Fibroblast of pulmonary artery (primary cell): ENCODE measurements around the gene CSNK1G2.

ENCODE experiments used
- DNase-seq: peaks from one replicate; pipeline ENCODE4 v3.0.0-alpha.2; 2010; ENCODE audit warnings: low read depth
- H3K4me3 ChIP-seq: replicated peaks from 2 replicates; pipeline ENCODE4 v1.5.1; 2011; ENCODE audit warnings: low read depth, mild to moderate bottlenecking, control low read depth, low read length, moderate library complexity
- TF ChIP-seq, protein P1 (sequence below): IDR thresholded peaks from 2 replicates; pipeline ENCODE4 v1.5.1; 2011; ENCODE audit warnings: mild to moderate bottlenecking, control low read depth, low read length, inconsistent platforms; ENCODE audit errors: missing control alignments

The CSNK1G2 gene

DNA sequence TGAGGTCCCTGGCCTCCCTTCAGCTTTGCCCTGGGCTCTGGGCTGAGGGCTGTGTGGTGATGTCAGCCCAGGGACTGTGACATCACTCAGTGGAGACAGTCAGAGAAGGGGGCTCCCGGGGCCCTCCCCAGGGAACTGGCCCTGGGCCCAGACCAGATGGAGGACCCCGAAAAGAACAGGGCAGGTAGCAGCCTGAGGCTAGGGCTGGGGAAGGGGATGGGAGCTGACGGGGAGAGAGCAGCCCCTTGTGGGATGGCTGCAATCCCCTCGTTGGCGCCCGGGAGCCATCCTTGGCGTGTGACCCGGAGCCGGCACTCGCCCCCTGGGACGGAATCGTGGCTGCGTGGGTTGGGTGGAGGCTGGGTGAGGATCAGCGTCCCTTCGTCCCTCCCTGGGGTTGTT, 13.6 kb downstream of the CSNK1G2 start:
- DNase-seq: no peak
- no peak overlapping the region for H3K4me3 ChIP-seq
- TF ChIP-seq, protein P1, sequence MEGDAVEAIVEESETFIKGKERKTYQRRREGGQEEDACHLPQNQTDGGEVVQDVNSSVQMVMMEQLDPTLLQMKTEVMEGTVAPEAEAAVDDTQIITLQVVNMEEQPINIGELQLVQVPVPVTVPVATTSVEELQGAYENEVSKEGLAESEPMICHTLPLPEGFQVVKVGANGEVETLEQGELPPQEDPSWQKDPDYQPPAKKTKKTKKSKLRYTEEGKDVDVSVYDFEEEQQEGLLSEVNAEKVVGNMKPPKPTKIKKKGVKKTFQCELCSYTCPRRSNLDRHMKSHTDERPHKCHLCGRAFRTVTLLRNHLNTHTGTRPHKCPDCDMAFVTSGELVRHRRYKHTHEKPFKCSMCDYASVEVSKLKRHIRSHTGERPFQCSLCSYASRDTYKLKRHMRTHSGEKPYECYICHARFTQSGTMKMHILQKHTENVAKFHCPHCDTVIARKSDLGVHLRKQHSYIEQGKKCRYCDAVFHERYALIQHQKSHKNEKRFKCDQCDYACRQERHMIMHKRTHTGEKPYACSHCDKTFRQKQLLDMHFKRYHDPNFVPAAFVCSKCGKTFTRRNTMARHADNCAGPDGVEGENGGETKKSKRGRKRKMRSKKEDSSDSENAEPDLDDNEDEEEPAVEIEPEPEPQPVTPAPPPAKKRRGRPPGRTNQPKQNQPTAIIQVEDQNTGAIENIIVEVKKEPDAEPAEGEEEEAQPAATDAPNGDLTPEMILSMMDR: no peak

DNA sequence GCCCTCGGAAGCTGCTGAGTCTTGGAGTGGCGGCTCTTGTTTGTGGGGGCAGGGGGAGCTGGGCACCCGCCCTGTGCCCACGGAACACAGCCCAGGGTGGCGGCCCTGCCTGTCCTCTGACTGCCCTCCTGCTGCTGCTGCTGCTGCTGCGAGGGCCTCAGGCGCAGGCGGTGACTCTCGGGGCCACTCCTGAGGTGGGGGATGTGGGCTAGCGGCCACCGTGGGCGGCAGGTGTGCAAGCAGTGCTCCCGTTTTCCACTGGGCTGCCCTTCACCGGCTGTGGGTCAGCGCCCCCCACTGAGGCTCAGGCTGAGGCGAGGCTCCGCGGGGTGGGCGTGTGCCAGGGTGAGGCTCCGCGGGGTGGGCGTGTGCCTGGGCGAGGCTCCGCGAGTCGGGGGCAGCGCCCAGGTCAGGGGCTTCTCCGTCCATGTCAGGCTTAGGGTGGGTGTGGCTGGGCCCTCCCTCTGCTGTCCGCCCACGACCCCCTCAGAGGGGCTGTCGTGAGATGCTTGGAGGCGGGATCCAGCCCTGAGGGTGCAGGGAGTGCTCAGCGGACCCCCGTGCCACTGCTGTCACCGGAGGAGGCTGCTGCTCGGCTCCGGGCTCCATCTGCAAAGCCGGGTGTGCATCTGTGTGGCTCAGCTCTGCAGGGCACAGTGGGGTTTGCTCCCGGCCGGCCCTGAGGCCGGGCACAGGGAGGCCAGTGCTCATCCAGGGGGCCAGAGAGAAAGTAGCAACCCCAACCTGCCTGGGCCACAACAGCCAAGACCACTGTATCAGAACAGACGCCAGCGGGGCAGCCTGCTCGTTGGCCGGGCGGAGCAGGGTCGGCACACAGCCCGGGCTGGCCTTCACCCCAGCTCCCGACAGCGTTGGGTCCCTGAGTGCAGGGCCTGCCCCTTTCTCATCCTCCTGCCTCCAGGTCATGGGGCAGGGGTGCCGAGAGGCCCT, 14.5 kb downstream of the CSNK1G2 start:
- H3K4me3 ChIP-seq: no peak overlapping the region
- DNase-seq: no peak
- TF ChIP-seq, protein P1: no peak

DNA sequence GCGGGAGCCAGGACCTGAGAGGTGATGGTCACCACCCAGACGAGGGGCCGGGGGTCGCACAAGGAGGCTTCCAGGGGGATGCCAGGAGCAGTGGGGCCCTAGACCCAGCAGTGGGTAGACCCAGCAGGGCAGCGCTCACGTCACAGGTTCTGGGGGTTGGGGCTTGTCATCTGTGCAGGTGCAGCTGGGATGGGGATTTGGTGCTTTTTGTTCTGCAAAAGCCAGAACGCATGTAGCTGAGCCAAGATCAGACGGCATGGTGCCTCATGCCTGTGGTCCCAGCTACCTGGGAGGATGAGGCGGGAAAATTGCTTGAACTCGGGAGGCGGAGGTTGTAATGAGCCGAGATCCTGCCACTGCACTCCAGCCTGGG, 15.1 kb downstream of the CSNK1G2 start:
- H3K4me3 ChIP-seq: no peak overlapping the region
- DNase-seq: no peak
- TF ChIP-seq, protein P1: no peak

DNA sequence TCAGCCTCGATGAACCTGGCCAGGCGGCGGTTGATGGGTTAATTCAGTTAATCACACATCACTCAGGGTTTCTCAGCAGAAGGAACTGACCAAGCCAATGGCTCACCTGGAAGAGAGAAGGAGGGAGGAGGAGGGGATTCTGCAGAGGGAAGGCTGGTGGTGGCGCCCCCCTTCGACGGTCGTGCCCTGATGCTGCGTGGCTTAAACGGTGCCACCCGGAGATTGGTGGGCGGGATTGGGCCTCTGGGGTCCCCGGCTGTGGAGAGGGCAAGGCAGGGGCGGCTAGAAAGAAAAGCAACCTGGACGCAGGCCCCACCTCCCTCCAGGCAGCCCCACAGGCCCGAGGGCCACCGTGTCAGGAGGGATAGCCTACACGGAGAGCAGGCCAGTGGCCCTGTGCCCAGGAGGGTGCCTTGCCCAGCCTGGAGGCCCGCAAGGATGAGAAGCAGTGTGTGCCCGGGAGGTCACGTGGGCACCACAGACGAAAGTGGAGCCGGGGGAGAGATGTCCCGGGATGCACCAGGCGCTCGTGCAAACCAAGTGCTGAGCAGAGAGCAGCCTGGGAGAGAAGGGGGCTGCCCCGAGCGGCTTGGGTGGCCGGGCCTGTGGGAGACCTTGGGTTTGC, 16.0 kb downstream of the CSNK1G2 start:
- H3K4me3 ChIP-seq: no peak overlapping the region
- TF ChIP-seq, protein P1: no peak
- DNase-seq: no peak

DNA sequence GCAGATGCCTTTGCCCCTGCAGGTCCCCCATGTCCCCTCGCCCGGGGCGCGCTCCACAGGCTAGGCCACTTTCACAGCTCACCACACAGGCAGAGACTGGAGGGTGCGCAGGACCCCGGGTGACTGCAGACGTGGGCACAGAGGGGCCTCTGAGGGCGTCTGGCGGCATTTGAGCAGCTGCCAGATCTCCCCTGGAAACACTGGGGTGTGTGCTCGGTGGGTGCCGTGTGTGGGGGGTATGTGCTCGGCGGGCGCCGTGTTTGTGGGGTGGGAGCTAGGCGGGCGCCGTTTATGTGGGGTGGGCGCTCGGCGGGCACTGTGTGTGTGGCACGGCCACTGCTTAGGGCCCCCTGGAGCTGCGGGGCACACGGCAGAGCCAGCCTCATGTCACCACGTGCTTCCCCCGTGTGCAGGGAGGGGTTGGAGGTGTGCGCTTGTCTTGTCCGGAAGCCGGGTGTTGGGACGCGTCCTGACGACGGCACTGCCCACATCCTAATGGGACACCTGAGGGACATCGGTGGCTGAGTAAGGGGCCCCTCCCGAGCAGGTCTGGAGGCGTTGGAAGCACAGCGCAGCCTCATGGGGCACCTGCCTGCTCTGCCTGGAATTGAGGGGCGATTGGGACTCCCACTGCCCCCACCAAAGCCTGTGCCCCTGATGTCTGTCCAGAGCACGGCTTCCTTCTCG, 16.7 kb downstream of the CSNK1G2 start:
- no peak for DNase-seq
- TF ChIP-seq, protein P1: no peak
- H3K4me3 ChIP-seq: no peak overlapping the region

DNA sequence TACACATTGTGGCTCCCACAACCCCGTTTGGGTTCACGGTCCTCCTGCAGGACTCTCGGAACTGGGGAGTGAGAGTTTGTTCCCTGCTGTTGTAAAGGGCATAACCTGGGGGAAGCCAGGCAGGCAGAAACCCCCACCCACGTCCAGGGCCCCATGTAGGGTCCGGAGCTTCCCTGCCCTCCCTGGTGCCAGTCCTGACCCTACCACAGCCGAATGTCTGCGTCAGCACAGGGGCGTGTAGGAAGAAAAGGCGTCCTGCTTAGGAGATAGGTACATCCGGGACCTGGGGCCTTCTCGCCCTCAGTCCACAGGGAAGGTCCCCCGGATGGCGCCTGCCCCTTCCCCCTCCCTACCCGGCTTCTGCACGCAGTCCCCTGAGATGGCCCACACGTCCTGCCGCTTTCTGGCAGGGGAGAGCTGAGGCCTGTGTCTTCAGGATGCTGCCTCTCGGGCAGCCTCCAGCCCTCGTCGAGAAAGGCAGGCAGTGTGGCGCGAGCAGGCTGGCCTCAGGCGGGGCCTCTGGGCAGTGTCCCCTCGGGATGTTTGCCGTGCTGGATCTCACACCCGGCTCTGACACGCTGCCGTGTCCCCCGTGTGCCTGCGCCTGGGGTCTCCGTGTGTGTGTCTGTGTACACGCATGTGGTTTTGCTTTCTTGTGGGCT, 19.1 kb downstream of the CSNK1G2 start:
- no peak overlapping the region for H3K4me3 ChIP-seq
- TF ChIP-seq, protein P1: no peak

More for the DNA sequence above, 19.1 kb downstream of the CSNK1G2 start:
- no peak for DNase-seq
